ENCODE data around the gene RFC2. TPM values are rescaled to one million over a fixed set of nuclear protein-coding genes. Genes with fewer than 3 reads are reported as not detected.

RFC2 gene
- total RNA-seq, 6 donors from 2014 or later, result 9.5 to 19.4 (median 14.0) TPM

DNA sequence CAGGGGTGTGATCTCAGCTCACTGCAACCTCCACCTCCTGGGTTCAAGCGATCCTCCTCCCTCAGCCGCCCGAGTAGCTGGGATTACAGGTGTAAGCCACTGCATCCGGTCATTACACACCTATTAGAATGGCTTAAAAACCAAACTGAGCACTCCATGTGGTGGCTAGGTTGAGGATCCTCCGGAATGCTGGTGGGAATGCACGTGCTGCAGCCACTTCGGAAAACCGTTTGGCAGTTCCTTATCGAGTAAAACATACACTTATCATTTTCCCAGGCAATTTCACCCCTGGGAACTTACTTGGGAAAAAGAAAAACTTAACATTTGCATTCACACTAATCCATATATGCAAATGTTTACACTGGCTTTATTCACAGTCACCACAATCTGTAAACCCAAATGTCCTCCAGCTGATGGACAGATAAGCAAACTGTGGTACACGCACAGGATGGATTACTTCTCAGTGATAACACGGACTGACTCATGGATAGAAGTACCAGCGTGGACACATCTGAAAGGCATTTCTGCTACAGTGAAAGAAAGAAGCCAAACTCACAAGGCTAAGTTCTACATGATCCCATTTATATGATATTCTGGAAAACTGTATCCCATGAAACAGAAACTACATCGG is 20.4 kb downstream of the RFC2 start:
- H3K4me1 ChIP-seq, result peaks cover 0 to 3% (median 0%) of the 10 kb centered on the region in 4 donors
- WGBS, 2 donors, result 70 to 75% methylated on average over 13 of the region's 13 CpGs
- no peaks in the 10 kb centered on the region for H3K9me3 ChIP-seq
- no peak overlapping the region for H3K27ac ChIP-seq
- no peak for TF ChIP-seq EP300 (IDR thresholded peaks at IDR 0.05)
- no peak for TF ChIP-seq POLR2AphosphoS5 (IDR thresholded peaks at IDR 0.05)
- TF ChIP-seq CTCF (IDR thresholded peaks at IDR 0.05), result no peak
- TF ChIP-seq POLR2A (IDR thresholded peaks at IDR 0.05), result no peak
- peaks cover 11 to 92% (median 53%) of the 10 kb centered on the region in 4 donors for H3K36me3 ChIP-seq
- no peak overlapping the region for H3K4me3 ChIP-seq
- DNase-seq (no peak), ATAC-seq (ENCODE audit: low FRiP score in 2 of 2) (no peak)
- H3K27me3 ChIP-seq, result no peaks in the 10 kb centered on the region

- H3K4me1 ChIP-seq, result peaks cover 0 to 14% (median 4%) of the 10 kb centered on the region in 4 donors
- peak overlapping the region in 2 of 4 donors; percentile 51 to 77 for H3K27ac ChIP-seq
- DNase-seq (no peak), ATAC-seq (ENCODE audit: low FRiP score in 2 of 2) (no peak)
- H3K36me3 ChIP-seq, result peaks cover 3 to 68% (median 28%) of the 10 kb centered on the region in 4 donors
- TF ChIP-seq CTCF (IDR thresholded peaks at IDR 0.05) (no peak), POLR2AphosphoS5 (IDR thresholded peaks at IDR 0.05) (no peak), POLR2A (IDR thresholded peaks at IDR 0.05) (no peak)
- H3K4me3 ChIP-seq, result no peak overlapping the region
- H3K27me3 ChIP-seq, result no peaks in the 10 kb centered on the region
- H3K9me3 ChIP-seq, result no peaks in the 10 kb centered on the region
- 83 to 85% methylated on average over 12 of the region's 12 CpGs for WGBS, 2 donors
These were observed 23.0 kb downstream of the RFC2 start for GRCh38 chr7:74231232-74231590.

DNA sequence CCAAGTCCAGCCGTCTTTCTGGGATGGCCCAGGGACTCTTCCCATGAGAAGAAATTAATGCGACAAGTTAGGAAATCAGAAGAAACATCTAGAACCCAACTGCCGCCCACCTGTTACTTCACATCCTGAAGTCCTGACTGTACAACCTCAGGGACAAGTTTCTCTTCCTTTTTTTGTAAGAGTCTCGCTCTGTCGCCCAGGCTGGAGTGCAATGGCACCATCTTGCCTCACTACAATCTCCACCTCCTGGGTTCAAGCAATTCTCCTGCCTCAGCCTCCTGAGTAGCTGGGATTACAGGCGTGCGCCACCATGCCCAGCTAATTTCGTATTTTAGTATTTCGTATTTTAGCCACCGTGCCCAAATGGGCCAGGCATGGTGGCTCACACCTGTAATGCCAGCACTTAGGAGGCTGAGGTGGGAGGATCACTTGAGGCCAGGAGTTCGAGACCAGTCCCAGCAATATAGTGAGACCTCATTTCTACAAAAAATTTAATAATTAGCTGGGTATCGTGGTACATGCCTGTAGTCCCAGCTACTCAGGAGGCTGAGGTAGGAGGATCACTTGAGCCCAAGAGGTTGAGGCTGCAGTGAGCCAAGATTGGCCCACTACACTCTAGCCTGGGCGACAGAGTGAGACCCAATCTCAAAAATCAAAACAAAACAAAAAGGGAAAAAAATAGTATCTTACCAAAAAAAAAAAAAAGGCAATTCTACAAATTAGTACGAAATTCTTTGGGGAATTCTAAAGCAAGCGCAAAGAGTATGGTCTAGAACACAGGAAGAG is 23.6 kb downstream of the RFC2 start:
- DNase-seq (peak in 1 of 2 donors; percentile 50), ATAC-seq (ENCODE audit: low FRiP score in 2 of 2) (peak in 1 of 2 donors; percentile 44)
- Histone ChIP-seq H3K27me3 (no peaks in the 10 kb centered on the region), H3K4me3 (no peak overlapping the region), H3K27ac (peak overlapping the region in 3 of 4 donors; percentile 24 to 77 (median 51)), H3K9me3 (no peaks in the 10 kb centered on the region), H3K36me3 (peaks cover 3 to 62% (median 23%) of the 10 kb centered on the region in 4 donors), H3K4me1 (peaks cover 0 to 14% (median 4%) of the 10 kb centered on the region in 4 donors)
- 81 to 86% methylated on average over 15 of the region's 15 CpGs for WGBS, 2 donors
- TF ChIP-seq CTCF (IDR thresholded peaks at IDR 0.05) (no peak), POLR2AphosphoS5 (IDR thresholded peaks at IDR 0.05) (no peak), EP300 (IDR thresholded peaks at IDR 0.05) (no peak), POLR2A (IDR thresholded peaks at IDR 0.05) (no peak)

DNA sequence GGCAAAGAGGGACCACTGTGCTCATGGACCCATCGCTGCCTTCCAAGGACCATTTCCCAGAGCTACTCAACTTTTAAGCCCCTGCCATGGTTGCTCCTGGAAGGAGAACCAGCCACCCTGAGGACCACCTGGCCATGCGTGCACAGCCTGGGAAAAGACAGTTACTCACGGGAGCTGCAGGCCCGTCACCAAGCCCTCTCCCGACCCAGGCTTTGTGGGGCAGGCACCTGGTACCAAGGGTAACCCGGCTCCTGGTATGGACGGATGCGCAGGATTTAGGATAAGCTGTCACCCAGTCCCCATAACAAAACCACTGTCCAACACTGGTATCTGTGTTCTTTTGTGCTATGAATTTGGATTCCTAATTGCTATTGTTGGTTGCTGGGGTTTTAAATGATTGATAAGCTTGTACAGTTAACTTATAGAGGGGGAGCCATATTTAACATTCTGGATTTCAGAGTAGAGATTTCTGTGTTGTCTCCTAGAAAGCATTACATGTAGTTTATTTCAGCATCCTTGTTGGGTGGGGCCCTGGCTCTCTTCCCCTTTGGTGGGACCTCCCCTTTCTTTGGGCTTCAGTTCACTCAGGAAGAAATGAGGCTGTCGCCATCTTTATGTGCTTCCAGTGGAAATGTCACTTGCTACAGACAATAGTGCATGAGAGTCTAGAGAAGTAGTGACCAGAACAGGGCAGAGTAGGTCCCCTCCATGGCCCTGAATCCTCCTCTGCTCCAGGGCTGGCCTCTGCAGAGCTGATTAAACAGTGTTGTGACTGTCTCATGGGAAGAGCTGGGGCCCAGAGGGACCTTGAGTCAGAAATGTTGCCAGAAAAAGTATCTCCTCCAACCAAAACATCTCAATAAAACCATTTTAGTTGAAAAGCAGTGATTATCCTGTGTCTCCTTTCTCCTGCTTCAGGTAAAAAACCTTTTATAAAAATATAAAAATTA is 25.0 kb downstream of the RFC2 start:
- TF ChIP-seq EP300 (IDR thresholded peaks at IDR 0.05) (no peak), CTCF (IDR thresholded peaks at IDR 0.05) (no peak), POLR2A (IDR thresholded peaks at IDR 0.05) (no peak), POLR2AphosphoS5 (IDR thresholded peaks at IDR 0.05) (no peak)
- H3K9me3 ChIP-seq, result no peaks in the 10 kb centered on the region
- no peak overlapping the region for H3K4me3 ChIP-seq
- no peaks in the 10 kb centered on the region for H3K27me3 ChIP-seq
- ATAC-seq (ENCODE audit: low FRiP score in 2 of 2) (peak in 1 of 2 donors; percentile 49), DNase-seq (peak in 1 of 2 donors; percentile 51)
- 91 to 94% methylated on average over 8 to 9 of the region's 9 CpGs for WGBS, 2 donors
- H3K4me1 ChIP-seq, result peaks cover 0 to 14% (median 4%) of the 10 kb centered on the region in 4 donors
- H3K36me3 ChIP-seq, result peaks cover 0 to 55% (median 13%) of the 10 kb centered on the region in 4 donors
- peak overlapping the region in 3 of 4 donors; percentile 24 to 77 (median 51) for H3K27ac ChIP-seq

Data from upper lobe of left lung (tissue), 6 donors.